ENCODE results near the gene TSPAN7. TPM values are rescaled to one million over a fixed set of nuclear protein-coding genes. Genes with fewer than 3 reads are reported as not detected.

Gene TSPAN7
- total RNA-seq, 1 donor from 2014 or later, result 38.5 TPM

- no peak overlapping the region for H3K27ac ChIP-seq
- intact Hi-C loops (cut with DNase I), result no loop called here
- no peak for DNase-seq (ENCODE audit: extremely low spot score in 2 of 2)
- TF ChIP-seq POLR2A (IDR thresholded peaks at IDR 0.05), result no peak
- no peak for TF ChIP-seq CTCF (IDR thresholded peaks at IDR 0.05)
- TF ChIP-seq POLR2AphosphoS5 (IDR thresholded peaks at IDR 0.05; ENCODE audit: insufficient read depth in 1 of 2, low read depth in 1 of 2), result no peak
- no peaks in the 10 kb centered on the region for H3K27me3 ChIP-seq
- no peak overlapping the region for H3K4me3 ChIP-seq
- no peaks in the 10 kb centered on the region for H3K36me3 ChIP-seq
- no peaks in the 10 kb centered on the region for H3K4me1 ChIP-seq
- H3K9me3 ChIP-seq, result no peaks in the 10 kb centered on the region
Observed at GRCh38 chrX:38599796-38600755, 38.7 kb downstream of the TSPAN7 start.

- Histone ChIP-seq H3K27ac (no peak overlapping the region), H3K27me3 (no peaks in the 10 kb centered on the region), H3K4me1 (no peaks in the 10 kb centered on the region), H3K4me3 (no peak overlapping the region), H3K9me3 (no peaks in the 10 kb centered on the region), H3K36me3 (no peaks in the 10 kb centered on the region)
- DNase-seq (ENCODE audit: extremely low spot score in 2 of 2), result no peak
- intact Hi-C loops (cut with DNase I), result no loop called here
- TF ChIP-seq POLR2A (IDR thresholded peaks at IDR 0.05) (no peak), CTCF (IDR thresholded peaks at IDR 0.05) (no peak), POLR2AphosphoS5 (IDR thresholded peaks at IDR 0.05; ENCODE audit: insufficient read depth in 1 of 2, low read depth in 1 of 2) (no peak)
Observed at GRCh38 chrX:38601866-38602265, 40.5 kb downstream of the TSPAN7 start.

GRCh38 chrX:38606821-38607220 is 45.5 kb downstream of the TSPAN7 start:
- Histone ChIP-seq H3K27ac (no peak overlapping the region), H3K4me1 (no peaks in the 10 kb centered on the region), H3K4me3 (no peak overlapping the region), H3K36me3 (no peaks in the 10 kb centered on the region), H3K9me3 (no peaks in the 10 kb centered on the region), H3K27me3 (no peaks in the 10 kb centered on the region)
- intact Hi-C loops (cut with DNase I), result no loop called here
- TF ChIP-seq CTCF (IDR thresholded peaks at IDR 0.05) (no peak), POLR2A (IDR thresholded peaks at IDR 0.05) (no peak), POLR2AphosphoS5 (IDR thresholded peaks at IDR 0.05; ENCODE audit: insufficient read depth in 1 of 2, low read depth in 1 of 2) (no peak)
- no peak for DNase-seq (ENCODE audit: extremely low spot score in 2 of 2)

- Histone ChIP-seq H3K27me3 (no peaks in the 10 kb centered on the region), H3K36me3 (no peaks in the 10 kb centered on the region), H3K9me3 (no peaks in the 10 kb centered on the region), H3K27ac (no peak overlapping the region), H3K4me3 (no peak overlapping the region), H3K4me1 (no peaks in the 10 kb centered on the region)
- TF ChIP-seq POLR2A (IDR thresholded peaks at IDR 0.05) (no peak), CTCF (IDR thresholded peaks at IDR 0.05) (no peak), POLR2AphosphoS5 (IDR thresholded peaks at IDR 0.05; ENCODE audit: insufficient read depth in 1 of 2, low read depth in 1 of 2) (no peak)
- DNase-seq (ENCODE audit: extremely low spot score in 2 of 2), result no peak
- intact Hi-C loops (cut with DNase I), result no loop called here
Observed at GRCh38 chrX:38607976-38608375, 46.6 kb downstream of the TSPAN7 start.

GRCh38 chrX:38610849-38611248 is 49.5 kb downstream of the TSPAN7 start:
- H3K4me1 ChIP-seq, result no peaks in the 10 kb centered on the region
- no peak overlapping the region for H3K4me3 ChIP-seq
- H3K9me3 ChIP-seq, result no peaks in the 10 kb centered on the region
- DNase-seq (ENCODE audit: extremely low spot score in 2 of 2), result no peak
- H3K27ac ChIP-seq, result no peak overlapping the region
- no peaks in the 10 kb centered on the region for H3K27me3 ChIP-seq
- no peak for TF ChIP-seq POLR2A (IDR thresholded peaks at IDR 0.05)
- no peak for TF ChIP-seq POLR2AphosphoS5 (IDR thresholded peaks at IDR 0.05; ENCODE audit: insufficient read depth in 1 of 2, low read depth in 1 of 2)
- no peak for TF ChIP-seq CTCF (IDR thresholded peaks at IDR 0.05)
- no peaks in the 10 kb centered on the region for H3K36me3 ChIP-seq
- intact Hi-C loops (cut with DNase I), result no loop called here

All from vagina (tissue), 2 donors.